ENCODE results near the gene KRT80.
"Not testable (repeated sequence)": the region's sequence is repeated elsewhere in the genome, so short reads cannot be mapped to it uniquely, and the experiment has no call there.

Gene KRT80

GRCh38 chr12:52191841-52192791 is at the start of gene KRT80:
TSS of gene KRT80 (minus strand) at chr12:52192014. CDS start at chr12:52191902, 112 bp downstream.
- peak in 32 of 58 donors; percentile 7 to 87 (median 32) for DNase-seq

- no peak for DNase-seq
Measured at GRCh38 chr12:52241205-52241842, 49.5 kb upstream of the KRT80 start.

- DNase-seq, result not testable (repeated sequence)
Measured at GRCh38 chr12:52240247-52240646, 48.4 kb upstream of the KRT80 start.

GRCh38 chr12:52239767-52240166 is 48.0 kb upstream of the KRT80 start:
- no peak for DNase-seq

- no peak for DNase-seq
Measured at GRCh38 chr12:52238916-52239646, 47.3 kb upstream of the KRT80 start.

GRCh38 chr12:52238207-52238840 is 46.5 kb upstream of the KRT80 start:
- no peak for DNase-seq

GRCh38 chr12:52236386-52237050 is 44.7 kb upstream of the KRT80 start:
- DNase-seq, result no peak

GRCh38 chr12:52235822-52236361 is 44.1 kb upstream of the KRT80 start:
- DNase-seq, result no peak

- DNase-seq, result no peak
Measured at GRCh38 chr12:52235001-52235764, 43.4 kb upstream of the KRT80 start.

- no peak for DNase-seq
Measured at GRCh38 chr12:52234223-52234810, 42.5 kb upstream of the KRT80 start.

GRCh38 chr12:52233462-52234207 is 41.8 kb upstream of the KRT80 start:
- DNase-seq, result no peak

- no peak for DNase-seq
Measured at GRCh38 chr12:52232674-52233461, 41.1 kb upstream of the KRT80 start, which contains the start of gene KRT7. TSS of gene KRT7 (plus strand) at chr12:52233243. CDS start at chr12:52233297, 54 bp downstream.

GRCh38 chr12:52232203-52232673 is 40.4 kb upstream of the KRT80 start:
- no peak for DNase-seq

GRCh38 chr12:52231305-52232202 is 39.7 kb upstream of the KRT80 start:
- no peak for DNase-seq

GRCh38 chr12:52230364-52231281 is 38.8 kb upstream of the KRT80 start:
- DNase-seq, result no peak
